GM19395 (cell line): Measurements from ENCODE around the gene PDZD7.

Source experiments
- ATAC-seq: cut with Tn5 transposase; IDR thresholded peaks from one replicate; pipeline ENCODE4 v1.9.1; 2021; ENCODE audit warnings: mild to moderate bottlenecking, moderate library complexity; ENCODE audit not compliant: unreplicated experiment

The PDZD7 gene

GRCh38 chr10:101020427-101021075 lies 10.4 kb downstream of the PDZD7 start:
- no peak for ATAC-seq

DNA sequence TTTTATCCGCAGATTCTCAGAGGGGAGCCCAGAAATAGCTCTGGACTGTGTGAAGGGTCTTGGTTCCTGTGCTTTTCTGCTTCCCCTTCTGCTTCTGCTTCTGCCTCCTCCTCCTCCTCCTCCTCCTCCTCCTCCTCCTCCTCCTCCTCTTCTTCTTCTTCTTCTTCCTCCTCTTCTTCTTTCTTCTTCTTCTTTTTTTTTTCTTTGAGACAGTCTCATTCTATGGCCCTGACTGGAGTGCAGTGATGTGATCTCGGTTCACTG lies 11.6 kb downstream of the PDZD7 start:
- ATAC-seq: no peak

DNA sequence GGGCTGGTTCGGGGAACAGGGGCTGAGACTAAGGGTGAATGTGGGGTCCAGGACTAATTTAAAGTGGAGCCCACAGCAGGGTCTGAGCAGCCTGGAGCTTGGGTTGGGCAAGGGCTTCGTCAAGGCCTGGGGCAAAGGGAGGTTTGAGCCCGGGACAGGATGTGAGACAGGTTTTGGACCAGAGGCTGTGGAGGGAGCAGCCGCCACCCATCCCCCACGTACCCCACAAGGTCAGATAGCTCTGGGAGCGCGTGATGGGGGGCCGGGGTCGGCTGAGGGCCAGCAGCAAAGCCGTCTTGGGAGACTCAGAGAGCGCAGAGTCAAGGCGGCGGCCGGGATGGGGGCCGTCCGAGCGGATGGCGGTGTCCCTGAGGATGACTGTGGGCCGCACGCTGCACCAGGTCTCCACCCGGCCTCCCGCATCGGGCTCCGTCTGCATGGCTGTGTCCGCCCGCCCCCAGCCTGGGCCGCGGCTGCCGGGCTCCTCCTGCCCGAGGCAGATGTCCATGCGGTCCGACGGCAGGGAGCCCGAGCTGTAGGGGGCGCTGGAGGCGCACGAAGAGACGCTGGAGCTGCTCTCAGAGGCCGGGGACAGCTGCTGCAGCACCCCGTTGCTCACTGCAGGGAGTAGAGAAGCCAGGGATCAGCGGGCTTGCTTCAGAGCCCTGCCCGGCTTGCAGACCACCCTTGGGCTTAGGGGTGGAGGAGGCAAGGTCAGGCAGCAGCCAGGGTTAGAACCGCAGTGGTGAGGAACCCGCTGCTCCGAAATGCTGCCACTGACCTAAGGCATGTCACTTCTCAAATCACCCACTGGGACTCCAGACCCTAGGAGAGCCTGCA lies 12.1 kb downstream of the PDZD7 start:
- ATAC-seq: no peak

DNA sequence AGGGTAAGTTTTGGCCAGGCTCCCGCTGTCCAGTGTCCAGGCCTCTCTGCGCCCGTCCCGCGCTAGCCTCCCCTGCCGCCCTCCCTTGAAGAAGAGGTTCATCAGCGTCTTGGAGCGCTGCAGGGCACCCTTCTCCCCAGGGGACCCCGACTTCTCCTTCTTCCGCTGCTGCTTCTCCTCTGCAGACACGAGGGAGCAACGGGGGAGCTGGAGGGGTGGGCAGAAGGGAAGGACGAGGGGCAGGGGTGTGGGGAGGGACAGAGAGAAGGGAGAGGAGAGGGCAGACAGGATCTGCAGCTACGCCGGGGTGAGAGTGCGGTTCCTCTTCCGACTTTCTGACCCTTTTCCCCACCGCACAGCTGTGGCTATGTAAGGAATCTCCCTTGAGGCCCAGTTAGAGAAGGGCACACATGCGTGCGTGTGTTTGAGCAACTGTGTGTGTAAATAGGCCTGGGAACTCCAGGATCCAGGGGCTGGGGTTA lies 12.8 kb downstream of the PDZD7 start:
- ATAC-seq: no peak

- no peak for ATAC-seq
Measured at GRCh38 chr10:101016814-101017213, 14.1 kb downstream of the PDZD7 start.

DNA sequence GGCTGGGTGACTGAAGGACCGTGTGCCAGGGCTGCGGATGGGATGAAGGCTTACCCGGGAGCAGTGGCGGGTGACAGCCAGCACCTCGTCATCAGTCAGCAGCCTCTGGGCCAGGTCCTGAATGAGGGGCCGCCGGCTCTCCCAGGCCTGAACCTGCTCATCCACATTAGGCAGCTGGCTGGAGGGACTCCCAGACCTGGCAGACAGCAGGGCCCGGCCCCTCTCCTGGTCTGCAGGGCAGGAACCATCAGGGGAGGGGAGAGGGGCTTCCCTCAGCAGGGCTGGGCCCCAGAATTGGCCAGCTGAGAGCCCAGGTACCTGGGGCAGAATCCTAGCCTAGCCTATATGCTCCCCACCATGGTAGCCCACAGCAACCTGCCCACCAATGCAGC lies 15.4 kb downstream of the PDZD7 start:
- no peak for ATAC-seq

DNA sequence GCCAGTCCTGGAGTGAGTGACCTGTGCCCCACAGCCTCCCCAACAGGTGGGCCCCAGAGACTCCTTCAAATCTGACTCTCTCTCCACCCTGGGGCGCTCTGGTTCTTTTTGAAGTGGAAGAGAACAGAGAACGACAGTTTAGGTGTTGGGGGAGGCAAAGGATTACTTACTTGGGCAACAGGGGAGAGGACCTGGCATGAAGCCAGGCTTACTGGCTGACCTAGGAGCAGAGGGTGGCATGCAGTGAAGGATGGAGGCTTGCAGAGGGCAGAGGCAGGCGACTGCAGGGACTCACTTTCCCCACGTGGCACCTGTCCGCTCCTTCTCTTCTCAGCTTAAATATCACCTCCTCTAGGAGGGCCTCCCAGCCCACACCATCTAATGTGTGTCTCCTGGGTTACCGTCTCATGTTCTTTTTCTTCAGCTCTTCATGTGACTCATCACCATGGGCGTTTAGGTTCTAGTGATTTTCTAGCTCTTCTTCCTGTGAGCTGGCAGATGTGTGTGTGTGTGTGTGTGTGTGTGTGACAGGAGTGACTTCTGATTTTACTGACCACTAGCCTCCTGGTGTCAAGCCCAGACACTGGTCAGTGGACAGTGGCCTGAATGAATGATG lies 15.9 kb downstream of the PDZD7 start:
- no peak for ATAC-seq

DNA sequence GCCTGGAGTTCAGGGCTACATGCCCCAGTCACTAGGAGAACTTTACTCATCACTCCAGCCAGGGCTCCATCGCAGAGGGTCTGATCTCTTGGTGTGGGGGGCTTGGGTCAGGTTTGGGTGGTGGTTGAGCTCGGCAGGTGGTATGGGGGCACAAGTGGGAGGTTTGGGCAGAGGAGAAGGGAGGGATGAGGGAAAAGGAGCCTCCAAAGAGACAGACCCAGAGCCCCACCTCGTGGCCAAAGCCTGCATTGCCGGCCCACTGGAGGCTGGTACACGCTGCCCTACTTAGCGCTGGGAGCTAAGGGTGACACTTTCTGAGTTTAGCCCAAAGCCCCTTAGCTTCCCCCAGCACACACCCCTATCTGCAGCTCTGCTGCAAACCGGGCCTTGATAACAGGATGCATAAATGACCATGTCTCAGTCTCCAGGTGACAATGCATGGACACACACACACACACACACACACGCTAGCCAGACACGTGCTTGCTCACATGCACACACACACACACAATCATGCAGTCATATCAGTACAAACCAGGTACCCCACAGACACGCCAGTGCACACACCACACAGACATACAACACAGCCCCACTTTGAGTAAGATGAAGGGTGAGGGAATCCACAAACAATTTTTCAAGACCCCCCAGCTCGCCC lies 16.6 kb downstream of the PDZD7 start:
- no peak for ATAC-seq

DNA sequence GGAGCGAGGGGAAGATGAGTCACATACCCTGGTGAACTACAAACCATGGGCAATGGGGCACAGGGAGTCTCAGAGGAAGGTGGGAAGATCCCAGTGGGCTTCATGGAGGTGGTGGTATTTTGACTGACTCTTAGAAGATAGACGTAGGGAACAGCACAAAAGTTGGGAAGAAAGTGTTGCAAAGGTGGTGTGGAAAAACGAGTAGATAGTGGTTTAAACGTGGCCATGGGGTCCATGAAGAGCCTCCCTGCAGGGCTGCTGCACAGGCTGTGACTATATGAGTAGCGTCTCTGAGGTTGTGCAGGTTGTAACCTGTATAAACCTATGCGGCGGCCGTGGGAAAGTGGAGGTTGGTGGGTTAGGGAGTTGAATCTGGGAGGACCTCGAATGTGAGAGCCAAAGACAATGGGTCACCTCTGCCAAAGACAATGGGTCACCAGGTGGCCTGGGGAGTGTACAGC lies 17.5 kb downstream of the PDZD7 start:
- no peak for ATAC-seq

- ATAC-seq: no peak
Measured at GRCh38 chr10:101012525-101013364, 18.2 kb downstream of the PDZD7 start.

GRCh38 chr10:101011517-101012423 lies 19.2 kb downstream of the PDZD7 start:
- no peak for ATAC-seq

- no peak for ATAC-seq
Measured at GRCh38 chr10:101010329-101010728, 20.6 kb downstream of the PDZD7 start.

GRCh38 chr10:101008823-101009423 lies 22.0 kb downstream of the PDZD7 start:
- no peak for ATAC-seq

- no peak for ATAC-seq
Measured at GRCh38 chr10:101007915-101008822, 22.8 kb downstream of the PDZD7 start.

- ATAC-seq: no peak
Measured at GRCh38 chr10:101007099-101007711, 23.7 kb downstream of the PDZD7 start.

DNA sequence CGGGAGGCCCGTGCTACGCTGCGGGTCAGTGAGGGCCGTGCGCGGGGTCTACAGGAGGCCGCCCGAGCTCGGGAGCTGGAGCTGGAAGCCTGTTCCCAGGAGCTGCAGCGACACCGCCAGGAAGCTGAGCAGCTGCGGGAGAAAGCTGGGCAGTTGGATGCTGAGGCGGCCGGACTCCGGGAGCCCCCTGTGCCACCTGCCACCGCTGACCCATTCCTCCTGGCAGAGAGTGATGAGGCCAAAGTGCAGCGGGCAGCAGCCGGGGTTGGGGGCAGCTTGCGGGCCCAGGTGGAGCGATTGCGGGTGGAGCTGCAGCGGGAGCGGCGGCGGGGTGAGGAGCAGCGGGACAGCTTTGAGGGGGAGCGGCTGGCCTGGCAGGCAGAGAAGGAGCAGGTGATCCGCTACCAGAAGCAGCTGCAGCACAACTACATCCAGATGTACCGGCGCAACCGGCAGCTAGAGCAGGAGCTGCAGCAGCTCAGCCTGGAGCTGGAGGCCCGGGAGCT lies 24.3 kb downstream of the PDZD7 start:
- no peak for ATAC-seq

GRCh38 chr10:101005869-101006567 lies 24.9 kb downstream of the PDZD7 start:
- ATAC-seq: no peak
